Spleen (tissue), 11 donors: Measurements from ENCODE around the gene XPC. TPM values are rescaled to one million over a fixed set of nuclear protein-coding genes. Genes with fewer than 3 reads are reported as not detected.

Experiments used
- DNase-seq: peaks from one replicate; pipeline ENCODE4 v3.0.0-alpha.2; 2020
- H3K27ac ChIP-seq, 8 donors: fragments of 200-600 bp; sonication (generic) in 7 of 8; 1 replicate in 4 of 8; 2 replicates in 4 of 8; pipeline versions ENCODE4 v1.5.0 to v1.8.0; 2016 to 2021; ENCODE audit warnings: inconsistent platforms in 4 of 8, mild to moderate bottlenecking in 4 of 8, moderate library complexity in 1 of 8
- H3K27me3 ChIP-seq, 7 donors: fragments of 200-600 bp; sonication (generic) in 6 of 7; replicated peaks in 1 of 7; 1 replicate in 4 of 7; 2 replicates in 3 of 7; pipeline versions ENCODE4 v1.5.0 to v1.8.0; 2016 to 2021; ENCODE audit warnings: inconsistent platforms in 3 of 7, mild to moderate bottlenecking in 1 of 7
- H3K36me3 ChIP-seq, 6 donors: fragments of 200-600 bp; sonication (generic) in 5 of 6; 1 replicate in 4 of 6; 2 replicates in 2 of 6; pipeline versions ENCODE4 v1.5.0 to v1.8.0; 2016 to 2021; ENCODE audit warnings: inconsistent platforms in 2 of 6
- H3K4me1 ChIP-seq, 6 donors: fragments of 200-600 bp; sonication (generic) in 5 of 6; 1 replicate in 3 of 6; 2 replicates in 3 of 6; pipeline versions ENCODE4 v1.5.0 to v1.8.0; 2016 to 2021; ENCODE audit warnings: inconsistent platforms in 3 of 6
- H3K4me3 ChIP-seq, 8 donors: fragments of 200-600 bp; sonication (generic) in 7 of 8; 1 replicate in 4 of 8; 2 replicates in 4 of 8; pipeline versions ENCODE4 v1.5.0 to v1.8.0; 2016 to 2021; ENCODE audit warnings: inconsistent platforms in 4 of 8, mild to moderate bottlenecking in 4 of 8, moderate library complexity in 2 of 8
- H3K9me3 ChIP-seq, 8 donors: fragments of 200-600 bp; sonication (generic) in 7 of 8; 1 replicate in 4 of 8; 2 replicates in 4 of 8; pipeline versions ENCODE4 v1.5.0 to v1.8.0; 2016 to 2021; ENCODE audit warnings: inconsistent platforms in 4 of 8
- POLR2A ChIP-seq, 3 donors: fragments of 450-650 bp; IDR thresholded peaks; one replicate each; pipeline ENCODE4 v1.5.1; 2017; ENCODE audit warnings: antibody characterized with exemption in 3 of 3, mild to moderate bottlenecking in 1 of 3
- POLR2AphosphoS5 ChIP-seq, 3 donors: sonication (generic); formaldehyde crosslinking; IDR thresholded peaks; one replicate each; pipeline ENCODE4 v1.5.1; 2017; ENCODE audit warnings: antibody characterized with exemption in 3 of 3
- WGBS, 5 donors: extraction: QIAGEN DNeasy Blood & Tissue Kit in 3 of 5; methylation state at CpG; one replicate each; pipeline versions ENCODE4 v1.1.5 to v1.1.7; 2013 to 2018; 5-methylcytosine and 5-hydroxymethylcytosine counted together
- intact Hi-C: fragments of 100-400 bp; cut with DNase I; formaldehyde crosslinking; loops from one replicate; pipeline ENCODE4 v1.15.0; 2023; ENCODE audit warnings: low total_unique reads
- polyA plus RNA-seq, 3 donors: library from polyadenylated mRNA; stranded (reverse); fragments of 200-250 nt; gene quantifications; one replicate each; pipeline ENCODE4 v1.2.1, GENCODE V29; 2013
- total RNA-seq, 7 donors: library from RNA; depleted of rRNA in 3 of 7; stranded (reverse); fragments of >200 nt in 3 of 7; fragmentation: NEBNext Ultra II Directional in 4 of 7; extraction: Animal tissue kit (Norgen Biotek cat#: 25700) in 4 of 7; gene quantifications; one replicate each; pipeline versions ENCODE4 v1.1.0 to v1.2.1, GENCODE V29; 2016 to 2021
- TF ChIP-seq, protein P1 (sequence below), 11 experiments: fragments of 200-600 bp in 7 of 11; fragments of 450-650 bp in 4 of 11; sonication (generic) in 4 of 11; IDR thresholded peaks in 8 of 11; conservative IDR thresholded peaks in 3 of 11; 1 replicate in 7 of 11; 2 replicates in 4 of 11; pipeline versions ENCODE4 v1.4.0 to v1.8.0; 2016 to 2021; ENCODE audit warnings: antibody characterized with exemption in 11 of 11, inconsistent platforms in 4 of 11, mild to moderate bottlenecking in 1 of 11
- donor health status: healthy with polysubstance abuse.
- donor health status: DM: no; HTN: no; CAD: no; lungs with moderate emphysema.
- donor health status: DM: no; HTN: no; CAD: no.
- donor health status: Bipolar disorder and iron deficiency.
- donor health status: healthy.
- donor health status: DM: no; HTN: no; CAD: no.
- donor health status: DM: yes; HTN: yes; CAD: no.

Gene XPC
- total and polyA plus RNA-seq, 10 donors: 16.1 to 65.6 (median 47.3) TPM

- Histone ChIP-seq H3K4me1 (no peaks in the 10 kb centered on the region), H3K27me3 (no peaks in the 10 kb centered on the region), H3K36me3 (no peaks in the 10 kb centered on the region), H3K9me3 (peaks cover 0 to 5% (median 0%) of the 10 kb centered on the region in 8 donors), H3K27ac (no peak overlapping the region), H3K4me3 (no peak overlapping the region)
- intact Hi-C loops: no loop called here
- TF ChIP-seq POLR2AphosphoS5 (IDR thresholded peaks at IDR 0.05) (no peak), POLR2A (IDR thresholded peaks at IDR 0.05) (no peak)
- TF ChIP-seq, protein P1, sequence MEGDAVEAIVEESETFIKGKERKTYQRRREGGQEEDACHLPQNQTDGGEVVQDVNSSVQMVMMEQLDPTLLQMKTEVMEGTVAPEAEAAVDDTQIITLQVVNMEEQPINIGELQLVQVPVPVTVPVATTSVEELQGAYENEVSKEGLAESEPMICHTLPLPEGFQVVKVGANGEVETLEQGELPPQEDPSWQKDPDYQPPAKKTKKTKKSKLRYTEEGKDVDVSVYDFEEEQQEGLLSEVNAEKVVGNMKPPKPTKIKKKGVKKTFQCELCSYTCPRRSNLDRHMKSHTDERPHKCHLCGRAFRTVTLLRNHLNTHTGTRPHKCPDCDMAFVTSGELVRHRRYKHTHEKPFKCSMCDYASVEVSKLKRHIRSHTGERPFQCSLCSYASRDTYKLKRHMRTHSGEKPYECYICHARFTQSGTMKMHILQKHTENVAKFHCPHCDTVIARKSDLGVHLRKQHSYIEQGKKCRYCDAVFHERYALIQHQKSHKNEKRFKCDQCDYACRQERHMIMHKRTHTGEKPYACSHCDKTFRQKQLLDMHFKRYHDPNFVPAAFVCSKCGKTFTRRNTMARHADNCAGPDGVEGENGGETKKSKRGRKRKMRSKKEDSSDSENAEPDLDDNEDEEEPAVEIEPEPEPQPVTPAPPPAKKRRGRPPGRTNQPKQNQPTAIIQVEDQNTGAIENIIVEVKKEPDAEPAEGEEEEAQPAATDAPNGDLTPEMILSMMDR (IDR thresholded peaks at IDR 0.05 in 8 of 11, conservative IDR thresholded peaks at IDR 0.05 in 3 of 11): no peak
- DNase-seq: no peak
- 91 to 96% (median 93%) methylated on average over 4 of the region's 4 CpGs for WGBS, 5 donors
Observed at GRCh38 chr3:14214764-14215163, 36.4 kb upstream of the XPC start.

DNA sequence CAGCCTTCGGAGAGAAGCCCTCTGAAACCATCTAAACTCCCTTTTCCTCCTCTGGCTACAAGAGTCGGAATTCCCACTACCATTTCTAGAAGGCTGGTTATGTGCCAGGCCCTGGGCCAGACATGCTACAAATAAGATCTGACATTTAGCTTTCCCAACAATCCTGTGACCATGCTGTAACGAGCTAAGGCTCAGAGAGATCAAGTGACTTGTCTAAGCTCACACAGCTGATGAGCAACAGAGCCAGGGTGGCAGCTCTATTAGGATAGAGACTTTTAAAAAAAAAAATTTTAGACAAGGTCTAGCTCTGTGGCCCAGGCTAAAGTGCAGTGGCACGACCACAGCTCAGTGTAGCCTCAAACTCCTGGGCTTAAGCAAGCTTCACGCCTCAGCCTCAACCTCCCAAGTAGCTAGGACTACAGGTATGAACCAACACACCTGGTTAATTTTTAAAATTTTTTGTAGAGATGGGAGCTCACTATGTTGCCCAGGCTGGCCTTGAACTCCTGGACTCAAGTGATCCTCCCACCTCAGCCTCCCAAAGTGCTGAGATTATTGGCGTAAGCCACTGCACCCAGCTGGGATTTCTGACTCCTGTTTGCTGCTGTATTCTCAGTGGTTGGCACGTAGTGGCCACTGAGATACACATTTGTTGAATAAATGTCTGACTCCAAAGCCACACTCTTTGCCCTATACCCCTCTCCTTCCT lies 34.8 kb upstream of the XPC start:
- Histone ChIP-seq H3K36me3 (no peaks in the 10 kb centered on the region), H3K4me3 (no peak overlapping the region), H3K4me1 (no peaks in the 10 kb centered on the region), H3K27me3 (no peaks in the 10 kb centered on the region), H3K9me3 (no peaks in the 10 kb centered on the region), H3K27ac (no peak overlapping the region)
- TF ChIP-seq POLR2AphosphoS5 (IDR thresholded peaks at IDR 0.05): no peak
- TF ChIP-seq POLR2A (IDR thresholded peaks at IDR 0.05): no peak
- TF ChIP-seq, protein P1 (IDR thresholded peaks at IDR 0.05 in 8 of 11, conservative IDR thresholded peaks at IDR 0.05 in 3 of 11): no peak
- intact Hi-C loops: no loop called here
- 86 to 93% (median 90%) methylated on average over 7 of the region's 7 CpGs for WGBS, 5 donors
- no peak for DNase-seq

DNA sequence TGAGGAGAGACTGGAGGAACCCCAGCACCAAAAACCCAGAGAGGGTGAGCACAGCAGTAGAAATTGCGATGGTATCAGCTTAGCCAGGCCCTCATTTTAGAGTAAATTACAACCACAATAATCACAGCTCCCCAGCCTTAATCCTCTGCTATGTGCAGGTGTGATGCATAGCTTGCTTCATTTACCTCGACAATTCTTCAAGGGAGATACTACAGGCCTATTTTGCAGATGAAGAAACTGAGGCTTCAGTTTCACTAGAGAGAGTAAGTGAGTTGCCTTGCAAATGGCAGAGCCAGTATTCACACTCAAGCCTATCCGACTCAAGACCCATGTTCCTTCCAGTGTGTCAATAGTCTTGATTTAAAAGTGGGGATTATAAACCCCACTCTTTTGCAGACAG lies 33.6 kb upstream of the XPC start:
- TF ChIP-seq POLR2A (IDR thresholded peaks at IDR 0.05): no peak
- TF ChIP-seq, protein P1 (IDR thresholded peaks at IDR 0.05 in 8 of 11, conservative IDR thresholded peaks at IDR 0.05 in 3 of 11): no peak
- no peak for TF ChIP-seq POLR2AphosphoS5 (IDR thresholded peaks at IDR 0.05)
- Histone ChIP-seq H3K27ac (no peak overlapping the region), H3K9me3 (no peaks in the 10 kb centered on the region), H3K36me3 (no peaks in the 10 kb centered on the region), H3K4me1 (no peaks in the 10 kb centered on the region), H3K27me3 (no peaks in the 10 kb centered on the region), H3K4me3 (no peak overlapping the region)
- 86 to 98% (median 95%) methylated on average over 3 of the region's 3 CpGs for WGBS, 5 donors
- DNase-seq: no peak
- intact Hi-C loops: no loop called here

DNA sequence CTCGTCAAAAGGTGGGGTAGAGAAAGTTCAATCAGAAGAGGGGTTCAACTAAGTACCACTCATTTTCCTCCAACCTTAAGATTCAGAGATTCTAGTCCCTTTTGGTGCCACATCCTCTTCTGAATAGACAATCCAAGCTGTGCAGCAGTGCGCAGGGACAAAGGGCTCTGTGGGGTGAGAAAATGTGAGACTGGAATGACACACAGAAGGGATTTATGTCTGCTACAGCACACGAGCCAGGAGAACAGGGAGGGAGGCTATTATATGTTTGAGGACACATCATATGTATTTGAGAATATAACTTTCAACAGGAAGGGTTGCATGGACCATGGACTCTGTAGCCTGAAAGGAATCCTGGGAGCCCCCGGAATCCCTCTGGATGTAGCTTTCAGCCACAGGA lies 33.2 kb upstream of the XPC start:
- no peaks in the 10 kb centered on the region for H3K36me3 ChIP-seq

More for the DNA sequence above, 33.2 kb upstream of the XPC start:
- H3K27me3 ChIP-seq: no peaks in the 10 kb centered on the region
- no peaks in the 10 kb centered on the region for H3K9me3 ChIP-seq
- H3K4me3 ChIP-seq: no peak overlapping the region
- no peak overlapping the region for H3K27ac ChIP-seq
- intact Hi-C loops: no loop called here
- H3K4me1 ChIP-seq: no peaks in the 10 kb centered on the region
- TF ChIP-seq POLR2AphosphoS5 (IDR thresholded peaks at IDR 0.05) (no peak), POLR2A (IDR thresholded peaks at IDR 0.05) (no peak)
- TF ChIP-seq, protein P1 (IDR thresholded peaks at IDR 0.05 in 8 of 11, conservative IDR thresholded peaks at IDR 0.05 in 3 of 11): no peak
- DNase-seq: no peak
- 61 to 75% (median 66%) methylated on average over 4 of the region's 4 CpGs for WGBS, 5 donors
